KOPT-K1 (cell line): ENCODE results near the gene MGAM2.

ENCODE experiments used
- H3K27ac ChIP-seq: fragments of 200-600 bp; sonication (generic); 2 replicates; pipeline ENCODE4 v1.5.1; 2016; ENCODE audit warnings: antibody characterized with exemption, mild to moderate bottlenecking, low read depth, low read length; ENCODE audit not compliant: poor library complexity, severe bottlenecking
- H3K36me3 ChIP-seq: fragments of 200-600 bp; sonication (generic); 2 replicates; pipeline ENCODE4 v1.5.1; 2017; ENCODE audit warnings: antibody characterized with exemption, mild to moderate bottlenecking, low read length, moderate library complexity; ENCODE audit not compliant: insufficient read depth
- H3K9me3 ChIP-seq: fragments of 200-600 bp; sonication (generic); 2 replicates; pipeline ENCODE4 v1.5.1; 2017; ENCODE audit warnings: antibody characterized with exemption, low read length, mild to moderate bottlenecking; ENCODE audit not compliant: insufficient read depth, poor library complexity, severe bottlenecking

The MGAM2 gene

DNA sequence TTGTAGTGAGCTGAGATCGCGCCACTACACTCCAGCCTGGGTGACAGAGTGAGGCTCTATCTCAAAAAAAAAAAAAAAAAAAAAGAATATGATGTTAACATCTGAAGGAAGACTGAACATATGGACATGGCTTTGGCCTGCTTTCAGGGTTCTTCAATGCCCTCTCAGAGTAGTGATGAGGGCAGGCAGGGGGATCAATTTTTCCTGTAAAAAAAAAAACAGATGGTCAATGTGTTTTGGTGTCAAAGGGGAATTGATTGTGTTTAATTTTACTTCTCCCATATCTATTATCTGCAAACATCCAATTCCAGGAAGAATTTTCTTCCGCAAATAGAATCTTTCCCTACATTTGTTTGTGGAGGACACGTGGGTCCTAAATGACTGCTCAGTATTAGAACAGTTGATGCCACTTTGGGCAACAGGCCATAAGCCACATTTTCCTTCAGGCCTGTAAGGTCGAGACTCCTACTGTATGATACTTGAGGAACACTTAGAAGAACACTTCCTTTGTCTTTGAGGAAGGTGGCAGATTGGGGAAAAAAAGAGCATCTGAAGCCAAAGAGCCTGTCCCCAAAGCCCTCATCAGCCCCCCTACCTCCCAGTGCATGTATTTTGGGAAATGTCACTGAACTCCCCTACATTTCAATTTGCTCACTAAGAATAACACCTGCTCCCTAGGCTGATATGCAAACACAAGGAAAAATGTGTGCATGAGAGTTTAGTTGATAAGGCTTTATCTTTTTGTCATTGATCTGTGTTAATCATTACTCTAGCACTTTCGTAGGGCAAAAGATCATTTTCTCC lies 28.3 kb downstream of the MGAM2 start:
- no peaks in the 10 kb centered on the region for H3K9me3 ChIP-seq
- no peak overlapping the region for H3K27ac ChIP-seq
- no peaks in the 10 kb centered on the region for H3K36me3 ChIP-seq

DNA sequence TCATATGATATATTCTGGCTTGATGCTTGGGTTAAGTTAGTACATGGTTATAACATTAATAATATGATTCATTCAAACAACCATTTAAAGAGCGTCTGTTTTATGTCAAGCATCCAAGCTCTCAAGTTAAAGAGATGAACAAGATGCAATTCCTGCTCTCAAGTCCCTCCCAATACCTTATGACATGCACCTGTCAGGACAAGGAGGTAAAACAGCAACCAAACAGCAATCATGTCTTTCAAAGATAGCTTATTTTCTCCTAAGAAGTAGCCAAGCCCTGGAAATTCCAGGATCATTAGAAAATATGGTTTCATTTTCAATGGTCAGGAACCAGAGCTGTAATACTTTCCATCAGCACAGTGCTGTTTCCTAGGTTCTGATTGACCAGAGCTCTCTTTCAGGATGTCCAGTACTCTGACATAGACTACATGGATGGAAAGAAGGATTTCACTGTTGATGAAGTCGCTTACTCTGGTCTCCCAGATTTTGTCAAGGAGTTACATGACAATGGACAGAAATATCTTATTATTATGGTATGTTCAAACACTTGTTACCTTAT lies 29.0 kb downstream of the MGAM2 start:
- Histone ChIP-seq H3K9me3 (no peaks in the 10 kb centered on the region), H3K27ac (no peak overlapping the region), H3K36me3 (no peaks in the 10 kb centered on the region)

DNA sequence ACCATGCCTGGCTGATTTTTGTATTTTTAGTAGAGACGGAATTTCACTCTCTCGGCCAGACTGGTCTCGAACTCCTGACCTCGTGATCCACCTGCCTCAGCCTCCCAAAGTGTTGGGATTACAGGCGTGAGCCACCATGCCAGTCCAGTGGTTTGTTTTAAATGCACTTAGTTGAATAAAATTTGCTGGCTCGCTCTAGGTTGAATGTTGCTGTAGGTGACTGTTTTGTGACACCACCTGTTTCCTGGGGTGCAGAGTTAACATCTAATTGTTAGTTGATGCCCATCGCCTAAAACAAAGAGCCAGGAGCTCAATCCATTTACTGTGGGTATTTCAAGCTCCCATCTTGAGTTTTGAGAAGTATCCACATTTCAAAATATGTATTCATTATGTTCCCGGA lies 31.2 kb downstream of the MGAM2 start:
- H3K9me3 ChIP-seq = no peaks in the 10 kb centered on the region
- no peak overlapping the region for H3K27ac ChIP-seq
- H3K36me3 ChIP-seq = no peaks in the 10 kb centered on the region

DNA sequence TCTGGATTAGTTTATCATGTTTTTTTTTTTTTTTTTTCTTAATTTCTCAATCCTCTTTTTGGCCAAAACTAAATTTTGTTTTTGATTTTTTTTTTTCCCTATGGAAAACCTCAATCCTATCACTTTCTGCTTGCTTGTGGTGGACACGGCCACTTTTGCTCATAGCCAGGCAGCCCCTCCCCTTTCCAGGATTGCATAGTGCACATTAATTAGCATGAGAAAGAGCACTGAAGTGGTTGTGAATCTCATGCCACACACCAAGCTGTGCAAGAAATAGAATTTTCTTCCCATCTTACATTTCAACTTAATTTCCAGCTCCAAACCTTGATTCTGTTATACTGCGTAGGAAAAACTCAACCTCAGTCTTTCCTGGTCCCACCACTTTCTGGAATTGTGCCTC lies 34.6 kb downstream of the MGAM2 start:
- Histone ChIP-seq H3K36me3 (no peaks in the 10 kb centered on the region), H3K9me3 (no peaks in the 10 kb centered on the region), H3K27ac (no peak overlapping the region)

DNA sequence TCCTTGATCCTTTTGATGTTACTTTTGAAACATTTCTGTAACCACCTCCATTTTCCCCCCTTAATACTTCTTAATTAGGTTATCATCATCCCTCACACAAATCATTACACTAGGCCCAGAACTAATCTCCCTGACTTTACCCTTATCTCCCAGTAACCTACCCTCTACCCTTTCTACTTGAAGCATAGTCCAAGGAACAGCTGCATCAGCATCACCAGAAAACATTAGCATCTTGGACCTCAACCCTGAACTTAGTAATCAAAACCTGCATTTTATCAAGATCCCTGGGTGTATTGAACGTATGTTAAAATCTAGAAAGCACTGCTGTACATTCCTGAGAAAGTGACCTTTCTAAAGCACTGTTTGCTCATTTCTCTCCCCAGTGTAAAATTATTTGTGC lies 38.8 kb downstream of the MGAM2 start:
- Histone ChIP-seq H3K36me3 (no peaks in the 10 kb centered on the region), H3K27ac (no peak overlapping the region), H3K9me3 (no peaks in the 10 kb centered on the region)

DNA sequence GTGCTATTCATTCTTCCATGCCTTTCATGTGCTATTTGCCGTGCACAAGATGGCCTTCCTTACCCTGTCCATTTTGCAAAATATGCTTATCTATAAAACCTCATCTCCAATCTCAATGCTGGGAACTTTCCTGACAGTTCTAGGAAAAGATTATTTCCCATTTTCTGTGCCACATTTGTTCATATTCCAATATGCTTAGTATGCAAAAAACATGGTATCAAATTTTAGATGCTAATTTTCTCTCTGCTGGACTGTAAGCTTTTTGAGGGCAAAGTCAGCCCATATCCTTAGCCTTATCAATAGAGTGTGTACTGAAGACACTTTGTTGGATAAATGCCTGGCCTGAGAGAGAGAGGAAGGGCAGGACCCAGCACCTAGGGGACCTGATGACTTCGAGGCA lies 39.4 kb downstream of the MGAM2 start:
- H3K36me3 ChIP-seq = no peaks in the 10 kb centered on the region
- H3K27ac ChIP-seq = no peak overlapping the region
- H3K9me3 ChIP-seq = no peaks in the 10 kb centered on the region

DNA sequence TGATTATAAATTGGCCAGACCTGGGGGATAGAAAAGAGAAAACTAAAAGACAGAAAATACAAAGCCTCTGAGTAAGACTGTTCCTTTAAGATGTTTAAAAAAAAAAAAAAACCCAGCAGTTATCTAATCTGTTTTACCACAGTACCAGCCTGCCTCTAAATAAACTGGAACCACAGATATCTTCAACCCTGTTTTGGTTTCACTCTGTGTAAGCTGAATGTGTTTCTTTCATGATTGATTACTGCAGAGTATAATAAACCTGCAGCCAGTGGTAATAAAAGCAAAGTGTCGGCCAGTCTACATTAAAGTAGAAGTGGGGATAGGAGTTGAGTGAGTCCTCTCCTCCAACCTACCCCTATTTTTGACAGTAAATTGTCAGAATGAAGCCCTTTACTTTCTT lies 40.6 kb downstream of the MGAM2 start:
- no peak overlapping the region for H3K27ac ChIP-seq
- H3K36me3 ChIP-seq = no peaks in the 10 kb centered on the region
- H3K9me3 ChIP-seq = no peaks in the 10 kb centered on the region

DNA sequence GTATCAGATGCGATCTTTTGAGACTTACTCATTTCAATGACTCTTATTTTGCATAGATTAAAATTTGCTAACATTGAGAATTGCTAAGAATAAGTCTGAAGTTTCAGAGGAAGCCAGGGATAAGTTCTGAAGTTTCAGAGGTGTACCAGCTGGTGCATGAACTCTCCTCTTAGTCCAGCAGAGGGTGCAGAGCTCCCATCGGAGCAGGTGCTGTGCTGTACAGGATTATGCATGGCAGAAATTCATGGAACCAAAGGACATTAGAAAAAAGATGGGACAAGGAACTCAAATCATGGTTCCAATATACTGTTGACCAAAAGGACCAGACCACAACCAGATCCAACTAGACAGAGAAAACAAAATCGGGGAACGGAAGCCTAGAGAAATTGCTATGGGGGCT lies 41.9 kb downstream of the MGAM2 start:
- Histone ChIP-seq H3K9me3 (no peaks in the 10 kb centered on the region), H3K27ac (no peak overlapping the region), H3K36me3 (no peaks in the 10 kb centered on the region)

DNA sequence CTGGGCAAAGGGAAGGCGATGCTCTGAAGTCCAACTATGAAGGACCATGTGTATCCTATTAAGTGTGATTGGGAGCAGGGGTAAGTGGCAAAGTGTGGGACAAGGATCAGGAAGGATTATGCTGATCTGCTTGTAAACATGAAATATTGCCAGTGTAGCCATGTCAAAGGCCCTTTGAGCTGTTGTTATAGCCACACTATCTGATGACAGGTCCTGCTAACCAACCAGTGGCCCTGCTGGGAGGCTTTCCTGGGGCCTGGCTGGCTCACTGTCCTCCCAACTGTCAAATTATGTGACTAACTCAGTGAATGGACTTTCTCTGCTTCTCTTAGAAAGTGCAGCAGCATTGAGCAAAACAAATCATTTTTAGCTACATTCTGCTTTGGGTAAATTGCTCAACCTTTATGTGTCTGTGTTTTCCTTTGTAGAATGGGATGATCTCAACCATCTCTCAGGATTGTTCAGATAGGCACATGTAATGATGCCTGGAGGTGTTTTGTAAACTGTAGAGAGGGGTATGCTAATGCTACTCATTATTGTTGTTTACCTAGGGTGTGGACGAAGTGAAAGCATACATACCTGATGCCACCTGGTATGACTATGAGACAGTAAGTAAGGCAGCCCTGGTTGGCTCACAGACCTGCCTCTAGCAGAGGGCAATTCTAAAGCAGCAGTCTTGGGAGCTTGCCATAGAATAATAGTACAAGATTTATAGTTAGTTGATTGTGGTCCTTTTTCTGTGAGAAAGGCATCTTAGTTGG lies 47.4 kb downstream of the MGAM2 start:
- no peaks in the 10 kb centered on the region for H3K9me3 ChIP-seq
- H3K27ac ChIP-seq = no peak overlapping the region
- H3K36me3 ChIP-seq = no peaks in the 10 kb centered on the region

DNA sequence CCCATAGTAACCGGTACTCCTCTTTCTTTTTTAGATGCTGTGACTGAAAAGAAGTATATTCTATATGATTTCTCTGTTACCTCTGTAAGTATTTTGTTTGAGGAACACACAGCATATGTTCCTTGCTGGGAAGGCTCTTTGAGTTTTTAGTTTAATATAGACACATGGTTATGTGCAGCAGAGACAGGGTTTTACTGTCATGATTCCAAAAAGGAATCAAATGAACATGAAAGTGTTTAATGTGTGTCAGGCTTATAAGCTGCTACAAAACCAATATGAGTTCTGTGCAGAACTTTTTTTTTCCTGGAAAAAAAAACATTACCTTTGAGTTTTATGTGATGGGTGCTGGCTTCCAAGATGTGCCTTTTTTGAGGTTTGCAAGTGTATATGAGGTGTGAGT lies 50.4 kb downstream of the MGAM2 start:
- H3K36me3 ChIP-seq = no peaks in the 10 kb centered on the region
- no peak overlapping the region for H3K27ac ChIP-seq
- no peaks in the 10 kb centered on the region for H3K9me3 ChIP-seq

DNA sequence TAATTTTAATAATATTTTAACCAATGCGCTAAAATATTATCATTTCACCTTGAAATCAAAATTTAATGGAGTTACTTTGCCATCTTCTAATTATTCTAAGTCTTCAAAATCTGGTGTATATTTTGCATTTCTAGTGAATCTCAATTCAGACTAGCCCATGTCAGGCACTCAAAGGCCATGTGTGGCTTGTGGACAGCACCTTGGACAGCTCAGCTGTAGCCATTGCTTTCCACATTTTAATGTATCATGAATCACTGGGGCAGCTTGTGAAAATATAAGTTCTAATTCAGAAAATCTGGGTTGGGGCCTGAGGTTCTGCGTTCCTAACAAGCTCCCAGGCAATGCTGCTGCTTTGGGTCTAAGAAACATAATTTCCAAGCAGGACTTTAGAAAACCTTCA lies 57.2 kb downstream of the MGAM2 start:
- H3K36me3 ChIP-seq = no peaks in the 10 kb centered on the region
- no peak overlapping the region for H3K27ac ChIP-seq
- H3K9me3 ChIP-seq = no peaks in the 10 kb centered on the region

DNA sequence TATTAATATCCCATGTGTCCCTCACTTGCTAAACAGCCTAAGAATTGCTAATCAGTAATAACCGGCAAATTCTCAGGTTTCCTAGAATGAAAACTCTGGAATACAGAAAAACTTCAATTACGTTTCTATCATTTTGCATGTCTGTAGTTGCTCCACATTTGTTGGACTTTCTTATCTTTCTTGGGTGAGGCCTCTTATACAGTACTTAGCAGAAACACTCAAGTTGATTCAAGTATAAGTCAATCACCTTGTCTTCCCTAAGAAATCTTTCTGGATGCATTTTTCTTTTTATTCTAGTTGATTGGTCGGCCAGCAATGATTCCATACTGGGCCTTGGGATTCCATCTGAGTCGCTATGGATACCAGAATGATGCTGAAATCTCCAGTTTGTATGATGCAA lies 61.4 kb downstream of the MGAM2 start:
- no peaks in the 10 kb centered on the region for H3K36me3 ChIP-seq
- no peaks in the 10 kb centered on the region for H3K9me3 ChIP-seq
- H3K27ac ChIP-seq = no peak overlapping the region

DNA sequence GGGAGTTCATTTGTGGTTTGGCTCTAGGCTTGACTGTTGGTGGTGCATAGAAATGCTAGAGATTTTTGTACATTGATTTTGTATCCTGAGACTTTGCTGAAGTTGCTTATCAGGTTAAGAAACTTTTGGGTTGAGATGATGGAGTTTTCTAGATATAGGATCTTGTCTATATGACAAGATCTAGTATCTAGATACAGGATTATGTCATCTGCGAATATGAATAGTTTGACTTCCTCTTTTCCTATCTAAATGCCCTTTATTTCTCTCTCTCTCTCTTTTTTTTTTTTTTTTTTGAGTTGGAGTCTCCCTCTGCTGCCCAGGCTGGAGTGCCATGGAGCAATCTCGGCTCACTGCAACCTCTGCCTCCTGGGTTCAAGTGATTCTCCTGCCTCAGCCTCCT lies 62.9 kb downstream of the MGAM2 start:
- H3K9me3 ChIP-seq = no peaks in the 10 kb centered on the region
- H3K27ac ChIP-seq = no peak overlapping the region
- H3K36me3 ChIP-seq = no peaks in the 10 kb centered on the region

DNA sequence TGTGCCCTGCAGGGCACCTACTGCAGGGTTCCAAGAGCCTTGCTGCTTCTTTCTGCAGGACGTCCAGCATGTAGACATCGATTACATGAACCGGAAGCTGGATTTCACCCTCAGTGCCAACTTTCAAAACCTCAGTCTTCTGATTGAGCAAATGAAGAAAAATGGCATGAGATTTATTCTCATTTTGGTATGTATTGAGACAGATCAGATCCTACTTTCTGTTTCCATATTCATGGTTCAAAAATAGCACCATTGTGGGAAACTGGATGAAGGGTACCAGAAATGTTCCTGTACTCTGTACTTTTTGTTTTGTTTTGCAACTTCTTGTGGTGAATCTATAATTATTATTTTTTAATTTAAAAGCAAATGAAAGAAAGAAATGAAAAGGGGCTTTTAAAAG lies 64.1 kb downstream of the MGAM2 start:
- no peaks in the 10 kb centered on the region for H3K36me3 ChIP-seq
- H3K27ac ChIP-seq = no peak overlapping the region
- no peaks in the 10 kb centered on the region for H3K9me3 ChIP-seq

DNA sequence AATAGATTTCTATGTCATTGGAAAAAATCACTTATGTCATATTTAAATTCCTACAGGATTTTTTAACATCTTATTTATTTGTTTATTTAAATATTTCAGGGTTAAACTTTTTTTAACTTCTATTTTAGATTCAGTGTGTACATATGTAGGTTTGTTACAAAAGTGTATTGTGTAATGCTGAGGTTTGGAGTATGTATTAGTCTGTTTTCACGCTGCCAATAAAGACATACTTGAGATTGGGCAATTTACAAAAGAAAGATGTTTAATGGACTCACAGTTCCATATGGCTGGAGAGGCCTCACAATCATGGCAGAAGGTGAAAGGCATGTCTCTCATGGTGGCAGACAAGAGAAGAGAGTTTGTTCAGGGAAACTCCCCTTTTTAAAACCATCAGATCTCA lies 65.4 kb downstream of the MGAM2 start:
- Histone ChIP-seq H3K27ac (no peak overlapping the region), H3K36me3 (no peaks in the 10 kb centered on the region)

DNA sequence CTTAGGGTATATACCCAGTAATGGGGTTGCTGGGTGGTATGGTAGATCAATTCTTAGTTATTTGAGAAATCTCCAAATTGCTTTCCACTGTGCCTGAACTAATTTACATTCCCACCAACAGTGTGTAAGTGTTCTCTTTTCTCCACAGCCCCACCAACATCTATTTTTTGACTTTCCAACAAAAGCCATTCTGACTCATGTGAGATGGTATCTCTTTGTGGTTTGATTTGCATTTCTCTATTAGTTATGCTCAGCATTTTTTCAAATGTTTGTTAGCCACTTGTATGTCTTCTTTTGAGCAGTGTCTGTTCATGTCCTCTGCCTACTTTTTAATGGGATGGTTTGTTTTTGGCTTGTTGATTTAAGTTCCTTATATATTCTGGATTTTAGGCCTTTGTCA lies 66.4 kb downstream of the MGAM2 start:
- Histone ChIP-seq H3K27ac (no peak overlapping the region), H3K36me3 (no peaks in the 10 kb centered on the region), H3K9me3 (no peaks in the 10 kb centered on the region)

More for the DNA sequence above, 65.4 kb downstream of the MGAM2 start:
- H3K9me3 ChIP-seq = no peaks in the 10 kb centered on the region
